Natural killer cell (primary cell): Measurements from ENCODE around the gene KLHL35. TPM values are rescaled to one million over a fixed set of nuclear protein-coding genes. Genes with fewer than 3 reads are reported as not detected.

ENCODE experiments used
- ATAC-seq, 3 donors: fragments of 150-1000 bp in 2 of 3; fragments of 200-7000 bp in 1 of 3; cut with Tn5 transposase; 1 replicate in 1 of 3; 2 replicates in 2 of 3; pipeline ENCODE4 v1.10.0; 2021; ENCODE audit warnings: mild to moderate bottlenecking in 2 of 3, moderate library complexity in 2 of 3
- DNase-seq, 2 donors: peaks; one replicate each; pipeline versions ENCODE4 v3.0.0 to v3.0.0-alpha.2; 2013 to 2021; ENCODE audit warnings: mixed read lengths in 1 of 2
- H3K27ac ChIP-seq: one replicate; pipeline ENCODE4 v1.5.1; 2013; ENCODE audit warnings: mild to moderate bottlenecking, low read length
- H3K27me3 ChIP-seq: one replicate; pipeline ENCODE4 v1.6.1; 2013; ENCODE audit warnings: low read length; ENCODE audit not compliant: control insufficient read depth, insufficient read depth
- H3K36me3 ChIP-seq: one replicate; pipeline ENCODE4 v1.6.1; 2013; ENCODE audit warnings: low read length; ENCODE audit not compliant: control insufficient read depth, insufficient read depth
- H3K4me1 ChIP-seq: one replicate; pipeline ENCODE4 v1.6.1; 2013; ENCODE audit warnings: low read length; ENCODE audit not compliant: control insufficient read depth, insufficient read depth
- H3K4me3 ChIP-seq: one replicate; pipeline ENCODE4 v1.5.1; 2013; ENCODE audit warnings: low read length
- H3K9me3 ChIP-seq: one replicate; pipeline ENCODE4 v1.6.1; 2013; ENCODE audit warnings: low read length; ENCODE audit not compliant: control insufficient read depth, insufficient read depth
- H3K27ac Mint-ChIP-seq, 2 donors: one replicate each; pipeline ENCODE4 v1.8.0; 2022; ENCODE audit warnings: mild to moderate bottlenecking in 2 of 2, mixed read lengths in 2 of 2, moderate library complexity in 1 of 2
- H3K27me3 Mint-ChIP-seq, 2 donors: one replicate each; pipeline ENCODE4 v1.8.0; 2022; ENCODE audit warnings: low read depth in 2 of 2, mixed read lengths in 2 of 2
- H3K36me3 Mint-ChIP-seq: one replicate; pipeline ENCODE4 v1.8.0; 2022; ENCODE audit warnings: mixed read lengths
- H3K4me1 Mint-ChIP-seq, 2 donors: one replicate each; pipeline ENCODE4 v1.8.0; 2022; ENCODE audit warnings: mixed read lengths in 2 of 2
- H3K4me3 Mint-ChIP-seq: one replicate; pipeline ENCODE4 v1.8.0; 2022; ENCODE audit warnings: mild to moderate bottlenecking, moderate library complexity, mixed read lengths
- H3K9me3 Mint-ChIP-seq, 2 donors: one replicate each; pipeline ENCODE4 v1.8.0; 2022; ENCODE audit warnings: mixed read lengths in 2 of 2
- WGBS: methylation state at CpG from one replicate; pipeline ENCODE4 v1.1.7; 2013; ENCODE audit warnings: missing lambda C conversion rate; ENCODE audit not compliant: insufficient coverage; 5-methylcytosine and 5-hydroxymethylcytosine counted together
- intact Hi-C: fragments of 100-400 bp; cut with micrococcal nuclease; formaldehyde crosslinking; loops from one replicate; pipeline ENCODE4 v1.14.2; 2022
- total RNA-seq, 4 donors: library from RNA; stranded (reverse); fragments of 120-200 nt in 1 of 4; gene quantifications; one replicate each; pipeline versions ENCODE4 v1.2.3 to v1.2.4, GENCODE V29; 2013 to 2022
- TF ChIP-seq, protein P1 (sequence below): fragments of 200-600 bp; IDR thresholded peaks from one replicate; pipeline ENCODE4 v1.8.0; 2022; ENCODE audit warnings: antibody characterized with exemption

The KLHL35 gene
- total RNA-seq, 3 donors from 2014 or later (not counting 1 experiment from before 2014, with no cell fraction given), result 0.40 to 0.93 (median 0.54) TPM

- ATAC-seq, result peak; percentile 67 to 85 (median 75)
- Mint-ChIP-seq H3K36me3 (no peaks in the 10 kb centered on the region), H3K27me3 (no peaks in the 10 kb centered on the region), H3K9me3 (no peaks in the 10 kb centered on the region), H3K27ac (peak overlapping the region; percentile 92 to 95), H3K4me3 (peak overlapping the region; percentile 89), H3K4me1 (peaks cover 19 to 28% of the 10 kb centered on the region in 2 donors)
- peak; percentile 76 to 92 for DNase-seq
- TF ChIP-seq, protein P1, sequence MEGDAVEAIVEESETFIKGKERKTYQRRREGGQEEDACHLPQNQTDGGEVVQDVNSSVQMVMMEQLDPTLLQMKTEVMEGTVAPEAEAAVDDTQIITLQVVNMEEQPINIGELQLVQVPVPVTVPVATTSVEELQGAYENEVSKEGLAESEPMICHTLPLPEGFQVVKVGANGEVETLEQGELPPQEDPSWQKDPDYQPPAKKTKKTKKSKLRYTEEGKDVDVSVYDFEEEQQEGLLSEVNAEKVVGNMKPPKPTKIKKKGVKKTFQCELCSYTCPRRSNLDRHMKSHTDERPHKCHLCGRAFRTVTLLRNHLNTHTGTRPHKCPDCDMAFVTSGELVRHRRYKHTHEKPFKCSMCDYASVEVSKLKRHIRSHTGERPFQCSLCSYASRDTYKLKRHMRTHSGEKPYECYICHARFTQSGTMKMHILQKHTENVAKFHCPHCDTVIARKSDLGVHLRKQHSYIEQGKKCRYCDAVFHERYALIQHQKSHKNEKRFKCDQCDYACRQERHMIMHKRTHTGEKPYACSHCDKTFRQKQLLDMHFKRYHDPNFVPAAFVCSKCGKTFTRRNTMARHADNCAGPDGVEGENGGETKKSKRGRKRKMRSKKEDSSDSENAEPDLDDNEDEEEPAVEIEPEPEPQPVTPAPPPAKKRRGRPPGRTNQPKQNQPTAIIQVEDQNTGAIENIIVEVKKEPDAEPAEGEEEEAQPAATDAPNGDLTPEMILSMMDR, result peak; percentile 99
- no peaks in the 10 kb centered on the region for H3K27me3 ChIP-seq
- no peak overlapping the region for H3K4me3 ChIP-seq
- H3K36me3 ChIP-seq, result no peaks in the 10 kb centered on the region
- peaks cover 42% of the 10 kb centered on the region for H3K4me1 ChIP-seq
- WGBS, result 21% methylated on average over 24 of the region's 24 CpGs
- intact Hi-C loops, result loop anchor here (1.0 to 5.0 kb wide), 3 partner anchors 42 to 104 kb away; no protein-coding TSS in a partner anchor
- no peaks in the 10 kb centered on the region for H3K9me3 ChIP-seq
- H3K27ac ChIP-seq, result no peak overlapping the region
Measured at GRCh38 chr11:75384438-75385080, 48.4 kb downstream of the KLHL35 start.

GRCh38 chr11:75383246-75383645, 49.8 kb downstream of the KLHL35 start:
- H3K4me3 ChIP-seq, result no peak overlapping the region
- peak; percentile 43 to 62 for DNase-seq

GRCh38 chr11:75380716-75381420, 52.1 kb downstream of the KLHL35 start:
- intact Hi-C loops, result loop anchor here (5.0 kb wide), 1 partner anchor 39 kb away; no protein-coding TSS in a partner anchor
- H3K27ac Mint-ChIP-seq, result peak overlapping the region; percentile 63 to 64
- H3K4me3 Mint-ChIP-seq, result no peak overlapping the region
- H3K36me3 ChIP-seq, result no peaks in the 10 kb centered on the region
- no peak overlapping the region for H3K27ac ChIP-seq
- TF ChIP-seq, protein P1, result no peak
- no peak overlapping the region for H3K4me3 ChIP-seq
- H3K27me3 Mint-ChIP-seq, result no peaks in the 10 kb centered on the region
- WGBS, result 85% methylated on average over 6 of the region's 7 CpGs
- H3K4me1 Mint-ChIP-seq, result peaks cover 19 to 28% of the 10 kb centered on the region in 2 donors
- H3K9me3 Mint-ChIP-seq, result no peaks in the 10 kb centered on the region
- ATAC-seq (no peak), DNase-seq (no peak)
- H3K9me3 ChIP-seq, result no peaks in the 10 kb centered on the region
- H3K4me1 ChIP-seq, result peaks cover 33% of the 10 kb centered on the region
- no peaks in the 10 kb centered on the region for H3K27me3 ChIP-seq
- H3K36me3 Mint-ChIP-seq, result no peaks in the 10 kb centered on the region

More at GRCh38 chr11:75383246-75383645, 49.8 kb downstream of the KLHL35 start:
- intact Hi-C loops, result loop anchor here (5.0 kb wide), 1 partner anchor 41 kb away; no protein-coding TSS in a partner anchor
- Mint-ChIP-seq H3K36me3 (no peaks in the 10 kb centered on the region), H3K9me3 (no peaks in the 10 kb centered on the region), H3K27me3 (no peaks in the 10 kb centered on the region), H3K4me1 (peaks cover 19 to 28% of the 10 kb centered on the region in 2 donors), H3K27ac (peak overlapping the region; percentile 92 to 95), H3K4me3 (peak overlapping the region; percentile 64)
- WGBS, result 13% methylated on average over 3 of the region's 3 CpGs
- no peaks in the 10 kb centered on the region for H3K36me3 ChIP-seq
- no peaks in the 10 kb centered on the region for H3K27me3 ChIP-seq
- TF ChIP-seq, protein P1, result no peak
- peak overlapping the region; percentile 78 for H3K27ac ChIP-seq
- ATAC-seq, result peak; percentile 85 to 94 (median 91)
- no peaks in the 10 kb centered on the region for H3K9me3 ChIP-seq
- H3K4me1 ChIP-seq, result peaks cover 33% of the 10 kb centered on the region
